Epithelial cell of proximal tubule (primary cell): ENCODE measurements around the gene RUNX2. TPM values are rescaled to one million over a fixed set of nuclear protein-coding genes. Genes with fewer than 3 reads are reported as not detected.

Experiments
- DNase-seq: peaks from one replicate; pipeline ENCODE4 v3.0.0-alpha.2; 2011; ENCODE audit warnings: low read depth
- H3K4me3 ChIP-seq: 2 replicates; pipeline ENCODE4 v1.5.1; 2011; ENCODE audit warnings: low read depth, mild to moderate bottlenecking, low read length
- total RNA-seq: library from RNA; depleted of rRNA; stranded (reverse); fragments of >200 nt; gene quantifications from 2 replicates; pipeline ENCODE4 v1.2.3, GENCODE V29; 2015
- TF ChIP-seq, protein P1 (sequence below): conservative IDR thresholded peaks from 2 replicates; pipeline ENCODE4 v1.5.1; 2012; ENCODE audit warnings: low read depth, mild to moderate bottlenecking, low read length

Gene RUNX2
- total RNA-seq, 1 donor from 2014 or later = 13.1 TPM

DNA sequence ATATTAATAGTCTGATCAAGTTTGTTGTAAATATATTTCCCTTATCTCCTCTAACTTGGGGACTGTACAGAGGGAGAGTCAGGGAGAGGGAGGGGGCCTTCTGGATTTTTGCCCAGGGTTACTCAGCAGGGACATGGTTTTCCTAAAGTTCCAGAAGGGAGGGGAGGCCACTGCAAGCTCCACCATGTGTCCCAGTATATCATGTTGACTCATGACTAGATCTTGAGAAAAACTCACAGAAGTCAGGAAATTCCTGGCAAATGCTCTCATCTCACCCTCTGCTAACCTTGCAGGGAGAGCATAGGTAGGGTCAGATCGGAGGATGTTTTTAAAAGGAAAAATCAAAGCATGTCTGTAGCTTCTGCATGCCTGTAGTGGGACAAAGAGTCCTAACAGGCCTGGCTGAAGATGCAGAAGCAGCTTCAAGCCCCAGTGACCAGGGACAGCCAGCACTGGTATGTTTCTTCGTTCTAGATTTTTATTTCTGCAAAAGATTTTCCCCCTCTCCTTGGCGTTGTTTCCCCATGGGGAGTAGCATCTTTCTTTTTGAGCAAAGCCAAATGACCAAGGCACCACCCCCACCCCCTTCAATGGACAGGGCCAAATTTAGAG, 322.5 kb downstream of the RUNX2 start:
- peak; percentile 95 for DNase-seq
- TF ChIP-seq, protein P1, sequence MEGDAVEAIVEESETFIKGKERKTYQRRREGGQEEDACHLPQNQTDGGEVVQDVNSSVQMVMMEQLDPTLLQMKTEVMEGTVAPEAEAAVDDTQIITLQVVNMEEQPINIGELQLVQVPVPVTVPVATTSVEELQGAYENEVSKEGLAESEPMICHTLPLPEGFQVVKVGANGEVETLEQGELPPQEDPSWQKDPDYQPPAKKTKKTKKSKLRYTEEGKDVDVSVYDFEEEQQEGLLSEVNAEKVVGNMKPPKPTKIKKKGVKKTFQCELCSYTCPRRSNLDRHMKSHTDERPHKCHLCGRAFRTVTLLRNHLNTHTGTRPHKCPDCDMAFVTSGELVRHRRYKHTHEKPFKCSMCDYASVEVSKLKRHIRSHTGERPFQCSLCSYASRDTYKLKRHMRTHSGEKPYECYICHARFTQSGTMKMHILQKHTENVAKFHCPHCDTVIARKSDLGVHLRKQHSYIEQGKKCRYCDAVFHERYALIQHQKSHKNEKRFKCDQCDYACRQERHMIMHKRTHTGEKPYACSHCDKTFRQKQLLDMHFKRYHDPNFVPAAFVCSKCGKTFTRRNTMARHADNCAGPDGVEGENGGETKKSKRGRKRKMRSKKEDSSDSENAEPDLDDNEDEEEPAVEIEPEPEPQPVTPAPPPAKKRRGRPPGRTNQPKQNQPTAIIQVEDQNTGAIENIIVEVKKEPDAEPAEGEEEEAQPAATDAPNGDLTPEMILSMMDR = no peak
- H3K4me3 ChIP-seq = no peak overlapping the region

DNA sequence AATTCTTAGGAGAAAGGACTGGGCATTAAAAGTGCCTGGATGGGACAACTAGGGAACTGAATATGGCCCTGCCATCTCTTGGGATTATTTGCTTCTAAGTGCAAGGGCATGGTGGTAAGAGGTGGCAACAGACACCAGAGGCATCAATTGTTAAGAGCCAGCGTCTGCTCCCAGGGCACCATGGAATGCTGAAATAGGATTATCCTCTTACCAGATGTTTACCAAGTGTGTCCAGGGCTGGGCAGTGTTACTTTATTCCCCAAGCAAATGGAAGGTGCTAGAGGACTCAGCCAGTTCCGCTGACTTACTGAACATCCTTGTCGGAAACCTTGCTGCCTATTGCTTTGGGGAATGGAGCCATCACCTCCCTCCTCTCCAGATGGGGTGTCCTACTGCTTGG, 323.2 kb downstream of the RUNX2 start:
- TF ChIP-seq, protein P1 = no peak
- H3K4me3 ChIP-seq = no peak overlapping the region
- no peak for DNase-seq

DNA sequence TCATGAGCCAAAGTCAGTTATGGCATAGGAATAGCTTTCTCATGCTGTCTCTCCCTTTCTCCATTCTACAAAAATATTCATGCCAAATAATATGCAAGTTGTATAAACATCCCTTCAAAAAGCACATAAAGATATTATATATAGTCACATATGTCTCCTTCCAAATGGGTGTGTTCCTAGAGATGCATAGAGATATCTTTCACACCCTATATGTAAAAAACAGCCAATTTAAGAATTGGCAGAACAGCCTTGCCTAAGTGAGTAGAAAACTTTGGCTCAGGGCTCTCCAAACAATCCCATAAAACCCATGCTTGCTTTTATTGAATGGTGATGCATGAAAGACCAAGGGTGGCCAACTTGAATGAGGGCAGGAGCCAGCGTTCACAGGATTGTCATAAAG, 324.3 kb downstream of the RUNX2 start:
- TF ChIP-seq, protein P1 = no peak
- DNase-seq = no peak

DNA sequence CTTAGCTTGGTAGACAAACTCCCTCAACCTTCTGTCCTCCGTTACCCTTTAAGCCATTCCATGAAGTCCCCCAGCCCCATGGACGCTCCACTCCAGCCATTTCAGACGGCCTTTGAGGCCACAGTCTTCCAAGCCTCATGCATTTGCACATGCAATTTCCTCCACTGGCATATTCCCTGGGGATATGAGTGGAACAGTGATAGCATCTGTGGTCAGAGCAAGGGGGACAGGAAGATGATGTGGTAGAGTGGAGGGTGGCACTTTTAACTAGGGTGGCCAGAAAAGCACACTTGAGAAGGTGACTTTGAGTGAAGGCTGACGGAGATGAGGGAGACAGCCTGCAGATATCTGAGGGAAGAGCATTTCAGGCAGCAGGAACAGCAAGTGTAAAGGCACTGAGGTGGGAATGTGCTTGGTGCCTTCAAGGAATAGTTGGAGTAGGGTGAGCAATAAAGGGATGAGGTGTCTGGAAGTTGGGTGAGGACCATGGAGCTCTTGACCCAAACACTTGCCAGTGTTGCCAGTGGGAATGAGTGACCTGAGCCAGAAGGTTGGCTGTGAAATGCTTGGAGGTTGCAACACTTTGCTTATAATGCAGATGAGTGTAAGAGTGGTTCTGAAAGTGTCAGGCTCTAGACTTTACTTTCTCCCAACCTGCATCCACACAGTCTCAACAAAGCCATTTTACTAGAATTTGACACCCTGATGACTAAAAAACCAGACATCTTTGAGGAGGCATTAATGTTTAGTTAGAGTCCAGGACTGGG, 325.2 kb downstream of the RUNX2 start:
- TF ChIP-seq, protein P1 = no peak
- DNase-seq = no peak
- no peak overlapping the region for H3K4me3 ChIP-seq

More for the DNA sequence above, 324.3 kb downstream of the RUNX2 start:
- no peak overlapping the region for H3K4me3 ChIP-seq

DNA sequence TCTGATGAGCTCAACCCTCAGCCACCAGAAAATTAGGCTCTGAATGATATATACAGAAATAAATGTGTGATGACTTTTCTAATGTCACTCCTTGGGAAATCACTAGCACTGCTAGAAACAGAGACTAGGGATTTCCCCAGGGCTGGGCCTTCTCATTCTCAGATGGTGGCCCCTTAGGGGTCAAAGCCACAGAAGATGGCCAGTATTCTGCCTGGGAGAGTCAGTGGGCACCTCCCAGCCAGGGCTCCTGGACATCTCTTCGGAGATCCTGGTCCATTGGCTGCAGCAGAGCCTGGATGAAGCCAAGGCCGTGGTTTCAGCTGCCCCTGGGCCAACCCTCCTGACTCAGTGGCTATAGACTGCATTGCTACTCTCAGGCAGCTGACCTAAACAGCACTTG, 326.5 kb downstream of the RUNX2 start:
- TF ChIP-seq, protein P1 = no peak
- H3K4me3 ChIP-seq = no peak overlapping the region
- no peak for DNase-seq

DNA sequence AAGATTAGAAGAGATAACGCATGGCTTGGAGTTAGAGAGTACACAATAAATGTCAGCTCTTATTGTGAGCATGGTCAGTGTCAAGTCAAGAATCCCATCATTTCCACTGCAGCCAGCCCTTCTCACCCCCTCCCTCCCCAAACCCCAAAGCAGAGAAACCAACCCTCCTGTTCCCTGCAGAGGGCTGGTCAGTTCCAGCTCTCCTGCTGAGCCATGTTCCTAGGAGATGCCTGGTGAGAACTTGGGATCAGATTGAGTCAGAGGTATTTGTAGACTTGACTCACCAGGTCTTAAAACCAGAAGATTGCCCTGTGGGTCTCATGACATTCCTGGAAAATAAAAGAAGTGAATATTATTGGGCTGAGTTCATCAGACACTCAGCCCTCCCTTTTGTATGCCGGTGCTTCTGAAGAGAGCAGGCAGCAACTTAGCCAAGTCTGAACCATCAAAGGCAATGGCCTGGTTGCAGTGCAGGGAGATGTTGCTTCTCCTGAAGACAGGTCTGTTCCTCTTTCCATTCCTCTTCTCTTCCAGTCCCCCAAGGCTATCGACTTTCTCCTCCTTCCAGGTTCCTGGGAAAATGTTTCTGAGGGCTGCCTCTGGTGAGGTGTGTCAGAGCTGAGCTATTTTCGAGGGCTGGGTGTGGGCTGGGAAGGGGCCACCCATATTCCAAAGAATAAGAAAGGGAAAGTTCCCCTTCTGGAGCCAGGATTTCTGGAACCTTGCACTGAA, 327.8 kb downstream of the RUNX2 start:
- H3K4me3 ChIP-seq = peak overlapping the region; percentile 43
- TF ChIP-seq, protein P1 = no peak
- peak; percentile 98 for DNase-seq
